M059J (cell line): ENCODE measurements around the gene DNMT3L. TPM values are rescaled to one million over a fixed set of nuclear protein-coding genes. Genes with fewer than 3 reads are reported as not detected.

Experiments
- DNase-seq: peaks from one replicate; pipeline ENCODE4 v3.0.0-alpha.2; 2012; ENCODE audit warnings: low read depth
- total RNA-seq: library from RNA; depleted of rRNA; stranded (reverse); fragments of >200 nt; shearing (Covaris generic); gene quantifications from 2 replicates; pipeline ENCODE4 v1.2.3, GENCODE V29; 2014; rRNA removed

Gene DNMT3L
- not detected in 2 replicates for total RNA-seq

GRCh38 chr21:44261675-44262295 is at the start of gene DNMT3L:
TSS of gene DNMT3L (minus strand) at chr21:44261897. CDS start at chr21:44261259, 638 bp downstream.
- DNase-seq = no peak

GRCh38 chr21:44310628-44311507 is 49.2 kb upstream of the DNMT3L start:
- DNase-seq = no peak

- DNase-seq = no peak
Measured at GRCh38 chr21:44306936-44307704, 45.4 kb upstream of the DNMT3L start.

- no peak for DNase-seq
Measured at GRCh38 chr21:44305691-44306090, 44.0 kb upstream of the DNMT3L start.

- DNase-seq = peak; percentile 31
Measured at GRCh38 chr21:44304877-44305293, 43.2 kb upstream of the DNMT3L start.

- DNase-seq = no peak
Measured at GRCh38 chr21:44304011-44304616, 42.4 kb upstream of the DNMT3L start.

GRCh38 chr21:44303490-44303981 is 41.8 kb upstream of the DNMT3L start:
- no peak for DNase-seq

GRCh38 chr21:44302573-44303401 is 41.1 kb upstream of the DNMT3L start:
- DNase-seq = peak; percentile 14

GRCh38 chr21:44301961-44302406 is 40.3 kb upstream of the DNMT3L start:
- DNase-seq = no peak

- DNase-seq = no peak
Measured at GRCh38 chr21:44301141-44301540, 39.4 kb upstream of the DNMT3L start.

GRCh38 chr21:44300262-44300959 is 38.7 kb upstream of the DNMT3L start:
- peak; percentile 69 for DNase-seq

- DNase-seq = peak; percentile 79
Measured at GRCh38 chr21:44299458-44300261, 38.0 kb upstream of the DNMT3L start, which contains the start of gene PFKL. TSS of gene PFKL (plus strand) at chr21:44300053. CDS start at chr21:44300106, 53 bp downstream.

GRCh38 chr21:44299085-44299457 is 37.4 kb upstream of the DNMT3L start:
- DNase-seq = no peak

GRCh38 chr21:44298301-44298700 is 36.6 kb upstream of the DNMT3L start:
- DNase-seq = peak; percentile 19

GRCh38 chr21:44297525-44298290 is 36.0 kb upstream of the DNMT3L start:
- peak; percentile 82 for DNase-seq

- no peak for DNase-seq
Measured at GRCh38 chr21:44296916-44297315, 35.2 kb upstream of the DNMT3L start.

GRCh38 chr21:44296103-44296519 is 34.4 kb upstream of the DNMT3L start:
- DNase-seq = no peak

- no peak for DNase-seq
Measured at GRCh38 chr21:44295646-44296045, 33.9 kb upstream of the DNMT3L start.
